Endometrial microvascular endothelial cells (primary cell): ENCODE measurements around the gene TRMU. TPM values are rescaled to one million over a fixed set of nuclear protein-coding genes. Genes with fewer than 3 reads are reported as not detected.
"Not testable (repeated sequence)": the region's sequence is repeated elsewhere in the genome, so short reads cannot be mapped to it uniquely, and the experiment has no call there.

ENCODE experiments used
- in situ Hi-C: cut with HindIII; loops from 2 replicates; pipeline ENCODE4 v1.10.0; 2017; ENCODE audit warnings: low sequenced_read_pairs, low pct_unique_long_range_greater_than_20kb; ENCODE audit errors: inconsistent ontology term
- total RNA-seq: library from RNA; depleted of rRNA; stranded (reverse); fragments of >200 nt; gene quantifications from one replicate; pipeline ENCODE4 v1.2.3, GENCODE V29; 2015; ENCODE audit errors: inconsistent ontology term

TRMU gene
- total RNA-seq, 1 donor from 2014 or later: 43.3 TPM

GRCh38 chr22:46392137-46392844 lies 56.8 kb downstream of the TRMU start:
- in situ Hi-C loops: no loop called here

GRCh38 chr22:46393873-46394272 lies 58.4 kb downstream of the TRMU start:
- in situ Hi-C loops: no loop called here

DNA sequence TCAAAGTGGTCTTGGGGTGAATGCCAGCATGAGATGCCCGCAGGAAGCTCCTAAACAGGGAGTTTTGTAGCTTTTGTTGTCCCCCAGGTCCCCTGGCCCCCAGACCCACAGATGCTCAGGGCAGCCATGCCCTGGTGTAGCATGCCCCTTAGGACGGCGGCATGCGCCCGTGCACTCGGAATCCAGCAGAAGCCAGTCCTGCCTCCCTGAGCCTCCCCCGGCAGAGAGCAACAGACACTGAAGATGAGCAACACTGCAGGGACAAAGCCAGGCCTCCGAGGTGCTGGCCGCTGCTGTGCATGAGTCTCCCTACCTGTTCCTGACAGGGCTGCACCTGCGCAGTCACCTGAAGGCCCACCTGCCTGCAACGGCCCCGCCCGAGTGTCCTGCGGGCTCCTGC lies 59.1 kb downstream of the TRMU start:
- in situ Hi-C loops: no loop called here

GRCh38 chr22:46395145-46395544 lies 59.6 kb downstream of the TRMU start:
- in situ Hi-C loops: no loop called here

DNA sequence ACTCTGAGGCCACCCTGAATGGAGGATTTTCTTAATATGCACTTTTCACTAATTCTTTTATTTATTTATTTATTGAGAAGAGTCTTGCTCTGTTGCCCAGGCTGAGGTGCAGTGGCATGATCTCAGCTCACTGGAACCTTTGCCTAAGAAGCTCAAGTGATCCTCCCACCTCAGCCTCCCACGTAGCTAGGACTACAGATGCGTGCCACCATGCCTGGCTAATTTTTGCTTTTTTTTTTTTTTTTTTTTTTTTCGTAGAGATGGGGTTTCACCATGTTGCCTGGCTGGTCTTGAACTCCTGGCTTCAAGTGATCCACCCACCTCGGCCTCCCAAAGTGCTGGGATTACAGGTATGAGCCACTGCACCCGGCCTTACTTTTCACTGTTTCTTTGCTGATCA lies 61.5 kb downstream of the TRMU start:
- in situ Hi-C loops: not testable (repeated sequence)

DNA sequence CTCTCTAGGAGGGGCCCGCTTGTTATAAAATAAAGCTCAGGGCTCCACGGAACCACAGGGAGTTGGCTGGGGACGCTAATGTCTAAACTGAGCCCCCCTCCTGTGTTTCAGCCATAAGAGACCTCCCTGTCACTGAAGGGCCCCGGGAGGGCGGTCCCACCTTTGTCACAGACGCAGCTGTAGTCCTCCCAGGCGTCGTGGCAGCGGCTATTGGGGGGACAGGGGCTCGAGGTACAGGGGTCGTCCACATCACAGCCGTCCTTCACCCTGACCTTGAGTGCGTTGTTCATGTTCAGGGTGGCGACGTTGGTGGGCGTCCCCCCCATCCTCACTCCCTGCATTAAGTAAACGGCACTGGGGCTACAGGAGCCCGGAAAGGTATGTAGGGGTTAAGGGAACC lies 62.0 kb downstream of the TRMU start:
- in situ Hi-C loops: no loop called here

DNA sequence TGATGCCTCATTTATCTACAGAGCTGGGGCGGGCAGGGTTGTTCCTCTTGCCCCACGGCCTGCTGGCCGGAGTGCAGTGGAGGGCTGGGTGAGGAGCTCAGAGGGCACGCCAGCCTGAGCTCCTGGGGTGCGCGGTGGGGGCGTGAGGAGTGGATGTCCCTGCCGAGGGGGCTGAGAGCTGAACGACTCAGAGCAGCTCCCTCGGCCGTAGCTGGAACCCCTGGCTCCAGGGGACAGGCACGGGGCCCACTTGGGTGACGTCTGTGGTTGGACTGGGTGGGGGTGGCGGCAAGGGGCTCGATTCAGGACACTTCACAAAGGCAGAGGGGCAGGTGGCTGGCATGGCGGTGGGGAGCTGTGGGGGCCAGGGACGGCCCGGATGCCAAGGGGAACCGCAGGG lies 62.4 kb downstream of the TRMU start:
- in situ Hi-C loops: no loop called here

DNA sequence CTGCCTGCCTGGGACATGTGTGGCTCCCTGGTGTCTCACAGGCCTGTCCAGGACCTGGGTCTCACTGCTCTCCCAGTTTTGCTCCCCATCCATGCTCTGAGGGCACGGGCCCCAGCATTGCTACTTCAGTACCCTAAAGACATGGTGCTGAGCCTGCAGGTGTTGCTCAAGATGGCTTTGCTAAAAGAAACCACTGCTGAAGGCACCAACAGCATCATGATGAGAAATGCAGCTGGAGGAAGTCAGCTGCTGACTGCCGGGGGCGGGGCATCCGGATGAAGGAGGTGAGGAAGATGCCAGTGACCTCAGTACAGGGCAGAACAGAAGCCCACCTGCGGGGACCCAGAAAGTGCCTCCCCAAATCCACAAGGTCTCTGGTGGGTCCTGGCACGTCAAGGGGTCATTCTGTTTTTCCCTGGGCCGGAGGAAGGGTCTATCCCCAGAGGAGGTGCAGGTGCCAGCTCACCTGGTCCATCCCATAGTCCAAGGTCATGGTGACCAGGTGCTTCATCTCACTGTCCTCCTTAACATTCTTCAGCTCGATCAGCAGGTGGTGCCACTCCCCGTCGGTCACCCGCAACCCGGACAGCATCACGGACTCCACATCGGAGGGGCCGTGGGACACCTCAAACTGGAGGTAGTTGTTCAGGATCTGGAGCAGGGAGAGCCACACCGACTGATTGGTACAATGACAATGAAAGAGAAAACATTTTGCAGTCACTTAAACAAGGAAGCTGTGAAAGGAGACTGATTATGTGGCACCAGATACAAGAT lies 63.9 kb downstream of the TRMU start:
- in situ Hi-C loops: no loop called here

GRCh38 chr22:46401370-46401769 lies 65.9 kb downstream of the TRMU start:
- in situ Hi-C loops: no loop called here

GRCh38 chr22:46402505-46402904 lies 67.0 kb downstream of the TRMU start:
- in situ Hi-C loops: no loop called here

GRCh38 chr22:46403880-46404279 lies 68.4 kb downstream of the TRMU start:
- in situ Hi-C loops: not testable (repeated sequence)

DNA sequence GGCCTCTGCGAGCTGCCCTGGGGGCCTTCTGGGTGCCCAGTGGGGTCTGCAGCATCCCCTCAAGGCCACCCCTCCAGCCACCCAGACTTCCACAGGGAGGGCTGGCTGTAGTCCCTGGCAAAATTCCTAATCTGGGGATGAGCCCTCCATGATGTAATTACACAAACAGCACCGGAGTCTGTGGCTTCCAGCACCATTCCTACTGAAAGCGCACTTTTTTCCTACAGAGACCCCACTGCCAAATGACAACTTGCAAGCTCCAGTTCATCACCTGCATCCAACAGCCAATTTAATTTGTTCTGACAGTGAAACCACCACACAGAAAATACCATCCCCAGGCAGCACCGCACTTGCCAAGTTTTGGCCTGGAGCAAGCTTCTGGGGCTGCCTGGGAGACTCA lies 70.4 kb downstream of the TRMU start:
- in situ Hi-C loops: no loop called here

- in situ Hi-C loops: no loop called here
Measured at GRCh38 chr22:46406349-46406748, 70.8 kb downstream of the TRMU start.

DNA sequence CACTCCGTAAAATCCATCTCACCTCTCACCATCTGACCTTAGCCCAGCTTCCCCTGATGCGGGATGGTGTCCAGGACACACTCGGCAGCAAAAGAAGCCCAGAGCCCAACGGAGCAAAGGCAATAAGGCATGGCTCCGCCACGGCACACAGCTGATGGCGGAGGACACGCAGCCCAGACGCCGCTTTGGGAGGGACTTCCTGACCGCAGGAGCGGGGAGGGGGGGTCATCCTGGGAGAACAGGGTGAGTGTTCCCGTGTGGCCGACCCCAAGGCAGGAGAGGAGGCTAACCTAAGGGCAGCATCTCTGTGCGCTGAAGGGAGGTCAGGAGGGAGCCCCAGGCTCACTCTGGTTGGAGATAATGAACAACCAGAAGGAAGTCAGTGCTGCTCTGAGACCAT lies 71.3 kb downstream of the TRMU start:
- in situ Hi-C loops: no loop called here

Other genes starting within 250 kb of the TRMU start
- 4.6 TPM for gene PPARA, start 185.2 kb upstream of the TRMU start, total RNA-seq
- 34.5 TPM for gene CDPF1, start 85.4 kb upstream of the TRMU start, total RNA-seq
- not detected for gene PKDREJ, start 72.4 kb upstream of the TRMU start, total RNA-seq
- gene TTC38, start 67.7 kb upstream of the TRMU start, total RNA-seq: 49.3 TPM
- gene GTSE1, start 38.8 kb upstream of the TRMU start, total RNA-seq: 22.8 TPM
- 0.19 TPM for gene CELSR1, start 201.9 kb downstream of the TRMU start, total RNA-seq